Mucosa of descending colon (tissue), 3 donors: ENCODE data around the gene AKAP6. TPM values are rescaled to one million over a fixed set of nuclear protein-coding genes. Genes with fewer than 3 reads are reported as not detected.

Experiments used
- ATAC-seq: fragments of 200-7000 bp; cut with Tn5 transposase; one replicate; pipeline ENCODE4 v1.9.1; 2020; ENCODE audit warnings: mild to moderate bottlenecking, moderate library complexity
- DNase-seq, 3 donors: peaks; one replicate each; pipeline ENCODE4 v3.0.0-alpha.2; 2020
- H3K36me3 ChIP-seq: fragments of 200-600 bp; one replicate; pipeline ENCODE4 v1.8.0; 2021; ENCODE audit warnings: low read depth, mild to moderate bottlenecking
- H3K4me1 ChIP-seq: fragments of 200-600 bp; one replicate; pipeline ENCODE4 v1.8.0; 2021; ENCODE audit warnings: low read depth, mild to moderate bottlenecking
- H3K4me3 ChIP-seq: fragments of 200-600 bp; one replicate; pipeline ENCODE4 v1.8.0; 2021; ENCODE audit warnings: mild to moderate bottlenecking
- H3K9me3 ChIP-seq: fragments of 200-600 bp; one replicate; pipeline ENCODE4 v1.8.0; 2021; ENCODE audit warnings: mild to moderate bottlenecking
- CTCF ChIP-seq: fragments of 200-600 bp; IDR thresholded peaks from one replicate; pipeline ENCODE4 v1.8.0; 2022; ENCODE audit warnings: antibody characterized with exemption, mild to moderate bottlenecking
- intact Hi-C, 2 donors: fragments of 100-400 bp; cut with DNase I in 1 of 2; cut with micrococcal nuclease in 1 of 2; formaldehyde crosslinking; loops; one replicate each; pipeline versions ENCODE4 v1.11.0 to v1.11.1; 2022; cut with DNase I, micrococcal nuclease
- total RNA-seq, 3 donors: library from RNA; stranded (reverse); fragmentation: NEBNext Ultra II Directional in 2 of 3; extraction: Animal tissue kit (Norgen Biotek cat#: 25700) in 2 of 3; gene quantifications; one replicate each; pipeline versions ENCODE4 v1.2.1 to v1.2.4, GENCODE V29; 2021 to 2023
- donor health status: DM: no; HTN: no; CAD: no; lungs with moderate emphysema.
- donor health status: DM: no; HTN: no; CAD: no.
- donor health status: DM: no; HTN: yes; CAD: no.

AKAP6 gene
- total RNA-seq, 3 donors from 2014 or later: 4.2 to 30.8 (median 5.4) TPM

- no peak for ATAC-seq
- no peak for DNase-seq
- no peak for TF ChIP-seq CTCF
- Histone ChIP-seq H3K9me3 (no peaks in the 10 kb centered on the region), H3K4me1 (no peaks in the 10 kb centered on the region), H3K36me3 (no peaks in the 10 kb centered on the region), H3K4me3 (no peak overlapping the region)
- intact Hi-C loops: no loop called here
Observed at GRCh38 chr14:32396885-32397284, 67.8 kb downstream of the AKAP6 start.

- Histone ChIP-seq H3K4me3 (no peak overlapping the region), H3K4me1 (no peaks in the 10 kb centered on the region), H3K36me3 (no peaks in the 10 kb centered on the region), H3K9me3 (no peaks in the 10 kb centered on the region)
- ATAC-seq (no peak), DNase-seq (no peak)
- TF ChIP-seq CTCF: no peak
- intact Hi-C loops: no loop called here
Observed at GRCh38 chr14:32397861-32398640, 69.0 kb downstream of the AKAP6 start.

- ATAC-seq (no peak), DNase-seq (no peak)
- no peaks in the 10 kb centered on the region for H3K9me3 ChIP-seq
- no peaks in the 10 kb centered on the region for H3K36me3 ChIP-seq
- no peaks in the 10 kb centered on the region for H3K4me1 ChIP-seq
- TF ChIP-seq CTCF: no peak
- intact Hi-C loops: no loop called here
- H3K4me3 ChIP-seq: no peak overlapping the region
Observed at GRCh38 chr14:32399920-32400319, 70.8 kb downstream of the AKAP6 start.

GRCh38 chr14:32400480-32400879, 71.4 kb downstream of the AKAP6 start:
- ATAC-seq: no peak
- Histone ChIP-seq H3K9me3 (no peaks in the 10 kb centered on the region), H3K36me3 (no peaks in the 10 kb centered on the region), H3K4me3 (no peak overlapping the region), H3K4me1 (no peaks in the 10 kb centered on the region)
- DNase-seq: no peak
- no peak for TF ChIP-seq CTCF
- intact Hi-C loops: no loop called here

DNA sequence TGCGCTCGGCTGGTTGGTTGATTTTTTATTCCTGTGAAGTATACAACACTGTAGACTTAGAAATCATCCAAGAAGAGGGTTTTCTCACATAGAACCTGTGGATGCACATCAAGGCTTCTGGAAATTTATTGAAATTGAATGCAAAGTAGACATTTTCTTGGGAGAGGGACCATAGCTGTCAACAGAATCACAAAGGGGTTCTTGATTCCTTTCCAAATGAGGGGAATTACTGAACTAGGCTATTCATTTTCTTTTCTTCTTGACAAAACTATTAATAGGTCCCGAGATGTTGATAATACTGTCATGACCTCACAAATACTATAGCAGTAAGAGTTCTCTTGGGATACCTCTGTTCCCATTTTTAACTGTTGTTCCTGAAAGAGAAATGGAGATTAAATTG, 73.9 kb downstream of the AKAP6 start:
- Histone ChIP-seq H3K9me3 (no peaks in the 10 kb centered on the region), H3K4me1 (no peaks in the 10 kb centered on the region), H3K36me3 (no peaks in the 10 kb centered on the region), H3K4me3 (no peak overlapping the region)
- intact Hi-C loops: no loop called here
- no peak for TF ChIP-seq CTCF
- DNase-seq: no peak
- ATAC-seq: no peak
